ENCODE measurements around the gene TRIM2. TPM values are rescaled to one million over a fixed set of nuclear protein-coding genes. Genes with fewer than 3 reads are reported as not detected.

TRIM2 gene
- total and polyA plus RNA-seq, 10 of the 15 experiments (the other 5 are each of a cell fraction or from before 2014, with no cell fraction given), result 0.06 to 0.19 (median 0.15) TPM; not detected in 3

GRCh38 chr4:153322791-153323190 lies 118.5 kb downstream of the TRIM2 start:
- TF ChIP-seq SRF (IDR thresholded peaks at IDR 0.05; ENCODE audit: low read depth in 2 of 2, low read length in 2 of 2) (no peak), ZNF24 (IDR thresholded peaks at IDR 0.05) (no peak), BACH1 (IDR thresholded peaks at IDR 0.05; ENCODE audit: borderline replicate concordance) (no peak), ZBTB11 (CRISPR knock-in tag; IDR thresholded peaks at IDR 0.05) (no peak), ZSCAN29 (IDR thresholded peaks at IDR 0.05) (no peak), IKZF1 (conservative IDR thresholded peaks at IDR 0.05) (no peak), SIN3A (IDR thresholded peaks at IDR 0.05; ENCODE audit: low read depth, low read length) (no peak), ZBTB33 (IDR thresholded peaks at IDR 0.05) (no peak), BMI1 (IDR thresholded peaks at IDR 0.05; ENCODE audit: borderline replicate concordance) (no peak)
- no peak for FAIRE-seq
- ATAC-seq, result no peak
- CTCF ChIA-PET, result interaction anchor here (1.0 to 2.3 kb wide), 3 partner anchors 312 to 327 kb away, joined by 3 to 13 read pairs (median 7); no protein-coding TSS in a partner anchor
- RAD21 ChIA-PET (ENCODE audit: unreplicated experiment), result interaction anchor here (1.2 to 1.6 kb wide), 2 partner anchors 160 to 320 kb away, joined by 3 to 5 read pairs; no protein-coding TSS in a partner anchor
- Histone ChIP-seq H3K4me1 (ENCODE audit: control insufficient read depth, insufficient read depth, low read length) (no peaks in the 10 kb centered on the region), H3K79me2 (ENCODE audit: control insufficient read depth, insufficient read depth, low read length) (no peaks in the 10 kb centered on the region), H3K27ac (ENCODE audit: control insufficient read depth, insufficient read depth) (no peak overlapping the region), H3K4me2 (ENCODE audit: control insufficient read depth, insufficient read depth) (no peak overlapping the region), H4K20me1 (ENCODE audit: control insufficient read depth, insufficient read depth) (no peaks in the 10 kb centered on the region), H3K4me3 (no peak overlapping the region), H3K36me3 (ENCODE audit: control insufficient read depth in 2 of 2, insufficient read depth in 2 of 2, low read length in 1 of 2) (no peaks in the 10 kb centered on the region), H2AFZ (ENCODE audit: control insufficient read depth, low read depth, low read length) (no peak overlapping the region), H3K9me3 (replicated peaks; ENCODE audit: control insufficient read depth, insufficient read depth, low read length) (no peaks in the 10 kb centered on the region), H3K9ac (ENCODE audit: control insufficient read depth, insufficient read depth, low read length) (no peak overlapping the region), H3K27me3 (replicated peaks in 1 of 2; ENCODE audit: control insufficient read depth in 2 of 2, insufficient read depth in 2 of 2, low read length in 1 of 2) (no peaks in the 10 kb centered on the region)
- BruUV-seq (replicated peaks), result no TSS peak
- intact Hi-C loops (cut with micrococcal nuclease; ENCODE audit: unreplicated experiment) (no loop called here), in situ Hi-C loops (cut with MboI) (no loop called here)
- POLR2A ChIA-PET, result no interaction called here
- SMC1A ChIA-PET (ENCODE audit: uncharacterized antibody, unreplicated experiment), result interaction anchor here (0.7 to 2.4 kb wide), 7 partner anchors 10 to 327 kb away, joined by 3 to 7 read pairs (median 3); no protein-coding TSS in a partner anchor
- no peak for DNase-seq (ENCODE audit: low read depth, low spot score)
- 28% methylated on average over 6 of the region's 6 CpGs for WGBS (ENCODE audit: insufficient coverage, insufficient replicate concordance, low lambda C conversion rate, missing lambda C conversion rate)
